Non-pigmented ciliary epithelial cell (primary cell): ENCODE measurements around the gene NCL.
"Not testable (repeated sequence)": the region's sequence is repeated elsewhere in the genome, so short reads cannot be mapped to it uniquely, and the experiment has no call there.

Experiments used
- DNase-seq: peaks from one replicate; pipeline ENCODE4 v3.0.0-alpha.2; 2010; ENCODE audit warnings: low read depth

NCL gene

DNA sequence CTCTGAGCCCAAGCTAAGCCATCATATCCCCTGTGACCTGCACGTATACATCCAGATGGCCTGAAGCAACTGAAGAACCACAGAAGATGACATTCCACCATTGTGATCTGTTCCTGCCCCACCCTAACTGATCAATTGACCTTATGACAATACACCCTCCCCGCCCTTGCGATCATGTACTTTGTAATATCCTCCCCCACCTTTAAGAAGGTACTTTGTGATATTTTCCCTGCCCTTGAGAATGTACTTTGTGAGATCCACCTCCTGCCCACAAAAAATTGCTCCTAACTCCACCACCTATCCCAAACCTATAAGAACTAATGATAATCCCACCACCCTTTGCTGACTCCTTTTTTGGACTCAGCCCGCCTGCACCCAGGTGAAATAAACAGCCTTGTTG lies 33.8 kb downstream of the NCL start:
- not testable (repeated sequence) for DNase-seq

DNA sequence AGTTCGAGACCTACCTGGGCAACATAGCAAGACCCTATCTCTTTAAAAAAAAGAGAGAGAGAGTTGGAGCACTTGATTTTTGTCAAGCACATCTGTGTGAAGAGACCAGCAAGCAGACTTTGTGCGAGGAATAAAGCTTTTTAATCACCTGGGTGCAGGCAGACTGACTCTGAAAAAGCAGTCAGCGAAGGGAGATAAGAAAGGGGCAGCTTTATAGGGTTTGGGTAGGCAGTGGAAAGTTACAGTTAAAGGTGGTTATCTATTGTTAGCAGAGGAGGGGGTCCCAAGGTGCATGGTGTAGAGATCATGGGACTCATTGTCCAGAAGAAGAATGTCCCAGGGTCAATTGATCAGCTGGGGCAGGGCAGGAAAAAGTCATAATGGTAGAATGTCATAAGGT lies 34.4 kb downstream of the NCL start:
- no peak for DNase-seq

DNA sequence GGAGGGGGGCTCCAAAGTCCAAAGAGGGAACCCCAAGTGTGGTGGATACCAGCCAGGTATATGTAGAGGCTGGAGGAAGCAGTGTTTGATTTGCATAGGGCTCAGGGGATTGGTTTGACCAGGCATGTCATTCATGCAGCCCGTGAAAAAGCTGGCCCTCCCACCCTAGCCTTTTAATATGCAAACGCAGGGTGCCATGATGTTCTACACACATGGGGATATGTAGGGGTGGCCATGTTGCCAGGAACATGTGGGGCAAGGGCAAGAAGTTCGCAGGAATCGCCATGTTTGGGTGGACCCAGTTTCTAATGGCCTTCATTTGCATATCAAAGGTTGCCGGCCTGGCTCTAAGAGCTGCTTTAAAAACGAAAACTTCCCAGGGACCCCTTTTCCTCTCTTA lies 35.1 kb downstream of the NCL start:
- DNase-seq, result no peak

GRCh38 chr2:231427116-231427515 lies 37.2 kb downstream of the NCL start:
- no peak for DNase-seq

DNA sequence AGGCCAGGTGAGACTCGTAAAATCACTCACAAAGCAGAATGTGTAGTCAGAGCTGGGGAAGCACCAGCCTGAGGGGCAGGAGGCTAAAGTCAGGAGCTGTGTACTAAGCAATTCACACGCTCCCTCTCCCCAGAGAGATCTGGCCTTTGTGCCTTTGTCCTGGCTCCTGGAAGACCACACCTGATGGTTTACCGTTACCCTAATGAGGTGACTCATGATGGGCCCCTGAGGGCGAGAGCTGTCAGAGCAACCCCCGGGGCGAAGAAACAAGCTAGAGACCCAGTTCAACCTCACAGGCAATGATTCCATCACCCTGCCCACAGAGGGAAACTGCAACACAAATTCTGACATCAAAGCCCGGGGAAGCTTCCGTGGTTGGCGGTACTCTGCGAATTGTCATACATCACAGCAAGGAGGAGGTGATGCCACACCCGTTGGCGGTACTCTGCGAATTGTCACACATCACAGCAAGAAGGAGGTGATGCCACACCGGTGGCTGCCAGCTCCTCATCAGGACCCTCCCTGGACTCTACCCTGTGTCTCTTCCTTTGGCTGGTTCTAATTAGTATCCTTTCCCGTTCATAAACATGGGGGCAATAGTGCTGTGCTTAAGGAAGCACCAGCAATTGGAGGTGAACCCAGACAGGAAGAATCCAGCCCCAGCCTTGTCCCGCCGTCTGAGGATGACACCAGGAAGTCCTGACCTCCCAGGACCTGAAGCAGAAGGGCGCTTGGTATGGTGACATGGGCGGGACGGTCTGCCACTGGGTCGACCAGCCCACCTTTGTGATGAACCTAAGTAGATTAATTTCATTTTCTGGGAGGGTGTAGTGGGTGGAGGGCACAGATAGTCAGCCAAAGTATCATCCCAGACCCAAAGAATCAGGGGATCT lies 38.2 kb downstream of the NCL start:
- DNase-seq, result no peak

DNA sequence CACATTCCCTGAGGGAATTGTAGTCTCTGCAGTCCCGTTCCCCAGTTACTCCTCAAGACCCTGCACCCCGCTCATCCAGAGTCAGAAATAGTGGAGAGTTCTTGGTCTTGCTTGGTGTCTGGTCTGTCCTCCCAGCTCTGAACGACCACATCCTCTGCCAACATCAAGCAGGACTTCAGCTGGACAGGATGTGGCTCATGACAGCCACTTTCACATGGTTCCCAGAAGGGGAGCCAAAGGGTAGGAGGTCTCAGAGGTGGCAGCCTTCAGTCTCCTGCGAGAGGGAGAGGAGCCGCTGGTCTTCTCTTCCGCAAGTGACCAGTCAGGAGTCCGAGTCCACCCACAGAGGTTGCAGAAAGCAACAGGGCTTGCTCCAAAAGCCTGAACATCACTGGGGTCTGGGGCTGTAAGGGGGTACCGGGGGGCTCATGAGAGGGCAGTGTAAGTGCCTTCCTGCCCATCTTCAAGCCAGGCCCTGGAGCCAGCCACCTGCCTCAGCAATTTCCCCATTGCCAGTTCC lies 38.9 kb downstream of the NCL start:
- no peak for DNase-seq

DNA sequence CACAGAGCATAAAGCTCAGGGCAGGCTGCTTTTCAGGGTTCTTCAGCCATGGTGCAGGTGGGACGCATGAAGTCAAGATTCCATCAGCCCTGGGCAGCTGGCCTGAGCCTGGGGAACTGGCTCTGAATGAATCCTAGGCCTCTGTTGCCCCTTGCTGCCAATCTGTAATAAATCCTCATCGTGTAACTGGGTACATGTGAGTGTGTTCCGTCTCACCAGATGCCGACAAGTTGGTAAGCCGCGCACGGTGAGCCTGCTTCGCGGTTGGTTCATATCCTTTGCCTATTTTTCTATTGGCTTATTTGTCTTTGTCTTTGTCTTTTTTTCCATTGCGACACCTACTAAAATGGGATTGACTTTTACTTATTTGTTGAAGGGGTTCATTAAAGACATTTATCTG lies 41.1 kb downstream of the NCL start:
- no peak for DNase-seq

DNA sequence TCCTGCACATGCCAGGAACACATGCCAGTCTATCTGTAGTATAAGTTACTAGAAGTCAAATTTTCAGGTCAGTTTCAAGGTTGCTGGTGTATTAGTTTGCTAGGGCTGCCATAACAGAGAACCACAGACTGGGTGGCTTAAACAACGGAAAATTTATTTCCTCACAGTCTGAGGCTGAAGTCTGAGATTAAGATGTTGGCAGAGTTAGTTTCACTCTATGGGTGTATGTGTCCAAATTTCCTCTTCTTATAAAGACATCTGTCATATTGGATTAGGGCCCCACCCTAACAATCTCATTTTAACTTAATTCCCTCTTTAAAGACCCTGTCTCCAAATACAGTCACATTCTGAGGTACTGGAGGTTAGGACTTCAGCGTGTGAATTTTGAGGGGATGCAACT lies 42.2 kb downstream of the NCL start:
- DNase-seq, result no peak

DNA sequence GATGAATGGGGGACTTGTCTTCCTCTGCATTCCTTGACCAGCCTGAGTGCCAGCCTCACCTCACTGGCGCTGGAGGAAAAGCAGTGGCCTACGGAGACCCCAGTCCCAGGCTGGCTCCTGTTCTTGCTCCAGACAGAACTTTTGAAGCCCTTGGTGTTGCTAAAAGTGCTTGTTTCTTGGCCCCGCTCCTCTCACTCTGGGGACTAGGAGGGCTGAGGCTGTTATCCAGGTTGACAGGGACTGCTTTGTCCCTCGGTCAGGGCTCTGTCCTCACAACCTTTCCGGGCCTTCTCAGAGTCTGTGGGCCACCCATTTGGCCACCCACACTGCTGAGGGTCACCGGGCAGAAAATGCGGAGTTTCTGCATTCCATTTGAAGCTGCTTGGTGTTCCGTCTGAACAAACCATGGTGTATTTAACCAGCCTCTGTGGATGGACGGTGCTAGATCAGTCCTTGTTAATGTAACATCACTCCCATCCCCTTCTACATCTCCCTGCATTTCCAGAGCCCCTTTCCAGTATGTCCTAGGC lies 43.2 kb downstream of the NCL start:
- DNase-seq, result no peak

DNA sequence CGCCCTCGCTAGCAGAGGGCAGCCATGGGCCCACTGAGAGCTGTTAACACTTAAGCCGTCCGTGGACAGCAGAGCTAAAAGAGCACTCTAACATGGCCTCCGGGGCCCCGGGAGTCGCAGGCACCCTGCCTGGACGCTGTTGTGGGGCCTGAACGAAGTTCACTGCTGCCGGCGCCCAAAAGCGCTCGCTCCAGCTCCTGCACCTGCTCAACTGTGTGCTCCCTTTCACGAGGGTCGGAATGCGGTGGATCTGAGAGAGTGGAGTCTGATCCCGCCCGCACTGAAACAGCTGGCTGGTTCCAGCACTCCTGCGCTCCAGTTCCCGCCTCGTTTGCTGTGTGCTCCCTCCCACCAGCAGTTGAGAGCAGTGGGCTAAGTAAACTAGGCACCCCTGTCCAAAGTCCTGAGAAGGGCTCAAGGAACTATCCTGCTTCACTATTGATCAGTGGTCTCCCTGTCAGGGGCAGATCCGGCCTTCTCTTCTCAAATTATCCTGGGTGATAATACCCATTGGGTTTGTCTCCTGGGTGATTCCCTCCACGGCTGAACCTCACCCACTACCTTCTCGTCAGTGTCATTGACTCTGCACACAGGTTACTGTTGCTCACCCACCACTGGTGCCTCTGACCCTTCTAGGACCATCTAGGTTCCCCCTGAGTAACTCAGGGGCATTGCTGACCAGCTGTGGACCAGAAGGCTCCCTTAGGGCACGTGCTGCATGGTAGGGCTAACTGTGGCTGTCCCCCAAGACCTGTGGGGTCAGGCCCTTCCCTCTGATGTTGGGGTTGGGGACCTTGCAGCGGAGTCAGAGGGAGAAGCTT lies 45.3 kb downstream of the NCL start:
- DNase-seq, result no peak

DNA sequence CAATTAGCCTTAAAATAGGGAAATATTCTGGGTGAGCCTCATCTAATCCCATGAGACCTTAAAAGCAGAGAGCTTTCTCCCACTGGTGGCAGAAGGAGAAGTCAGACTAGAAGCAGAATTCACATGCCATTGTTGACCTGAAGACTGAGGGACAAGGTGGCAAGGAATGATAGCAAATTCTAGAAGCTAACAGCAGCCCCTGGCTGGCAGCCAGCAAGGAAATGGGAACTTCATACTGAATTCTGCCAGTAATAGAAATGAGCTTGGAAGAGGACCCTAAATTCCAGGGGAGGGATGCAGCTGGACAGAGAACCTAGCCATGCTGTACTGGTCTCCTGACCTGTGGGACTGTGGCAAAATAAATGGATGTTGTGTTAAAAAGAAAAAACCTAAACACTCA lies 49.3 kb downstream of the NCL start:
- no peak for DNase-seq

GRCh38 chr2:231413921-231414476 lies 50.3 kb downstream of the NCL start:
- DNase-seq, result no peak

DNA sequence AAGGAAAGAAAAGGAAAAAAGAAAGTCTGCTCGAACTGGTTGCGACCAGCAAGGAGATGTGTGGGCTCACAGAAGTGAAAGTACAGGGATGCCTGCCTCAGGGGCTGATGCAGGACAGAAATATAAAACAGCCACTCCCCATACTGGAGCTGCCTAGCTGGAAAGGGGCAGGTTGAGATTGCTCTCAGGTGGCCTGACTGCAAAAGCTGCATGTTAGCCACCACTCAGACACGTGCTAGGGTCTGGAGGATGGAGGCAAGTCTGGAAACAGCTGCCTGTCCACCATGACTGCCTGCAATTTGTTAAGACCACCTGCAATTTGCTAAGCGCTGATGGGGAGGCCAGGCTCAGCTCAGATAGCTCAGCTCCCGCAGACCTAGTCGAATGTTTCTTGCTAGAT lies 50.8 kb downstream of the NCL start:
- DNase-seq, result no peak

DNA sequence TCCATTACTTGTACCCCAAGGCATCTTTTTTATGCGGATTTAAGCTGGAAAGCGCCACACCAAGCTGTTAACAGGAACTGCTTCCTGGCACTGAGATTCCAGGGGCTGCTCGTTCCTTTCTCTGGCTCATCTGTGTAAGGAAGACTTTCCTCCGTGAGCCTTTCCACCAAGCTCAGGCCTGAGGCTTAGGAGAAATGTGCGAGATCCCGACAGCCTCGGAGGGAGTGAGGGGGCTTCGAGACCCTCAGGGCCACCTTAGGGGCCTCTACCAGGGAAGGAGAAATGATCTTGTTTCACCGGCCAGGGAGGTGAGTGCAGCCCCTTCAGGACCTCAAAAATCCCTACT lies 51.7 kb downstream of the NCL start:
- no peak for DNase-seq

GRCh38 chr2:231411831-231412617 lies 52.3 kb downstream of the NCL start:
- DNase-seq, result no peak

DNA sequence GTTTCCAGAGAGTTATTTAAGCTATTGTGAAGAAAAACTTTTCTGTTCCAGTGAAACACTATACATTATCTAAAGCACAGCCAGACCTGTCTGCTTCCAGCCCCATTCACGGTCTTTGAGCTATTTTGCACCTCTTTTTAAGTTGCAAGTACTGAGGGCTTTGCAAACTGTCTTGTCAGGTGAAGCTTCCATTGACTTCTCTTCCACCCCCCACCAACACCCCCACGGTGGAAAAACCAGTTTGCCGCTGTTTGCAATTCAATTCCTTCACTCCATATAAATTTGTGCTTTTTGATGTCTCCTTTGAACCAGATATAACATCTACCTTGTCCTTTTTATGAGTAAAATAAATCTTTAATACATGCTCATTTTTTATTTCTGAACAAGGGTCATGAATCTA lies 53.0 kb downstream of the NCL start:
- no peak for DNase-seq

- no peak for DNase-seq
Measured at GRCh38 chr2:231410293-231411004, 53.8 kb downstream of the NCL start.

- DNase-seq, result no peak
Measured at GRCh38 chr2:231409776-231410175, 54.5 kb downstream of the NCL start.

DNA sequence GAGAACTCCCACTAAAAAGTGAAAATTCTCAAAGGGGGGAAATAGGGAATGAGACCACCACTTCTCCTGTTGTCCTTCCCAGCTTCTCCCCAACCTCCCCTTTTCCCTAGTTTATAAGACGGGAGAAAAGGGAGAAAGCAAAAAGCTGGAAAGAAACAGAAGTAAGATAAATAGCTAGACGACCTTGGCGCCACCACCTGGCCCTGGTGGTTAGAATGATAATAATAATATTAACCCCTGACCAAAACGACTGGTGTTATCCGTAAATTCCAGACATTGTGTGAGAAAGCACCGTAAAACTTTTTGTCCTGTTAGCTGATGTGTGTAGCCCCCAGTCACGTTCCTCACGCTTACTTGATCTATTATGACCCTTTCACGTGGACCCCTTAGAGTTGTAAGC lies 56.0 kb downstream of the NCL start:
- DNase-seq, result not testable (repeated sequence)

DNA sequence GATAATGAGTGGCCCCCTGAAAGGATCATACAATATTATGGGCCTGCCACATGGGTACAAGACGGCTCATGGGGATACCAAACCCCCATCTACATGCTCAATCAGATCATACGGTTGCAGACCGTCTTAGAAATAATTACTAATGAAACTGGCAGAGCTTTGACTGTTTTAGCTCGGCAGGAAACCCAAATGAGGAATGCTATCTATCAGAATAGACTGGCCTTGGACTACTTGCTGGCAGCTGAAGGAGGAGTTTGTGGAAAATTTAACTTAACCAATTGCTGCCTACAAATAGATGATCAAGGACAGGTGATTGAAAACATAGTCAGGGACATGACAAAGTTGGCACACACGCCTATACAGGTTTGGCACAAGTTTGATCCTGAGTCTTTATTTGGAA lies 56.6 kb downstream of the NCL start:
- DNase-seq, result not testable (repeated sequence)
